Mucosa of descending colon (tissue), 3 donors: ENCODE data around the gene CNTRL. TPM values are rescaled to one million over a fixed set of nuclear protein-coding genes. Genes with fewer than 3 reads are reported as not detected.

ENCODE experiments used
- ATAC-seq: fragments of 200-7000 bp; cut with Tn5 transposase; one replicate; pipeline ENCODE4 v1.9.1; 2020; ENCODE audit warnings: mild to moderate bottlenecking, moderate library complexity
- DNase-seq, 3 donors: peaks; one replicate each; pipeline ENCODE4 v3.0.0-alpha.2; 2020
- H3K36me3 ChIP-seq: fragments of 200-600 bp; one replicate; pipeline ENCODE4 v1.8.0; 2021; ENCODE audit warnings: low read depth, mild to moderate bottlenecking
- H3K4me1 ChIP-seq: fragments of 200-600 bp; one replicate; pipeline ENCODE4 v1.8.0; 2021; ENCODE audit warnings: low read depth, mild to moderate bottlenecking
- H3K4me3 ChIP-seq: fragments of 200-600 bp; one replicate; pipeline ENCODE4 v1.8.0; 2021; ENCODE audit warnings: mild to moderate bottlenecking
- H3K9me3 ChIP-seq: fragments of 200-600 bp; one replicate; pipeline ENCODE4 v1.8.0; 2021; ENCODE audit warnings: mild to moderate bottlenecking
- intact Hi-C, 2 donors: fragments of 100-400 bp; cut with DNase I in 1 of 2; cut with micrococcal nuclease in 1 of 2; formaldehyde crosslinking; loops; one replicate each; pipeline versions ENCODE4 v1.11.0 to v1.11.1; 2022; cut with DNase I, micrococcal nuclease
- total RNA-seq, 3 donors: library from RNA; stranded (reverse); fragmentation: NEBNext Ultra II Directional in 2 of 3; extraction: Animal tissue kit (Norgen Biotek cat#: 25700) in 2 of 3; gene quantifications; one replicate each; pipeline versions ENCODE4 v1.2.1 to v1.2.4, GENCODE V29; 2021 to 2023
- TF ChIP-seq, protein P1 (sequence below): fragments of 200-600 bp; IDR thresholded peaks from one replicate; pipeline ENCODE4 v1.8.0; 2022; ENCODE audit warnings: antibody characterized with exemption, mild to moderate bottlenecking
- donor health status: DM: no; HTN: no; CAD: no; lungs with moderate emphysema.
- donor health status: DM: no; HTN: no; CAD: no.
- donor health status: DM: no; HTN: yes; CAD: no.

The CNTRL gene
- total RNA-seq, 3 donors from 2014 or later = 9.6 to 12.4 (median 9.7) TPM

DNA sequence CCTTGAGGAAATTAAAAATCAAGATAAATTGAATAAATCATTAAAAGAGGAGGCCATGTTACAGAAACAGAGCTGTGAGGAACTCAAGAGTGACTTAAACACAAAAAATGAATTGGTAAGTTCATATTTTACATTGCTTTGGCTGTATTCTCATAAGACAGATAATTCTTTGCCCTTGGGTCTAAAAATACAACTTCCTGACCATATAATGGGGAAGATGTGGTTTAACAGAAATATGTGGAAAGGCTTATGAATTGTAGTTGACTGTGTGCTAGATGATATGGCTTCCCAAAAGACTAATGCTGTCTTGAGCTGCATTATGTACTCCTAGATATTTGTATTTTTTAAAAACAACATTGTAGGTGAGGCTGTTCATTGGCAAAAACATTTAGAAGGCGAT is 33.1 kb downstream of the CNTRL start:
- DNase-seq (no peak), ATAC-seq (no peak)
- Histone ChIP-seq H3K36me3 (no peaks in the 10 kb centered on the region), H3K4me1 (no peaks in the 10 kb centered on the region), H3K9me3 (no peaks in the 10 kb centered on the region), H3K4me3 (no peak overlapping the region)
- intact Hi-C loops = no loop called here
- TF ChIP-seq, protein P1, sequence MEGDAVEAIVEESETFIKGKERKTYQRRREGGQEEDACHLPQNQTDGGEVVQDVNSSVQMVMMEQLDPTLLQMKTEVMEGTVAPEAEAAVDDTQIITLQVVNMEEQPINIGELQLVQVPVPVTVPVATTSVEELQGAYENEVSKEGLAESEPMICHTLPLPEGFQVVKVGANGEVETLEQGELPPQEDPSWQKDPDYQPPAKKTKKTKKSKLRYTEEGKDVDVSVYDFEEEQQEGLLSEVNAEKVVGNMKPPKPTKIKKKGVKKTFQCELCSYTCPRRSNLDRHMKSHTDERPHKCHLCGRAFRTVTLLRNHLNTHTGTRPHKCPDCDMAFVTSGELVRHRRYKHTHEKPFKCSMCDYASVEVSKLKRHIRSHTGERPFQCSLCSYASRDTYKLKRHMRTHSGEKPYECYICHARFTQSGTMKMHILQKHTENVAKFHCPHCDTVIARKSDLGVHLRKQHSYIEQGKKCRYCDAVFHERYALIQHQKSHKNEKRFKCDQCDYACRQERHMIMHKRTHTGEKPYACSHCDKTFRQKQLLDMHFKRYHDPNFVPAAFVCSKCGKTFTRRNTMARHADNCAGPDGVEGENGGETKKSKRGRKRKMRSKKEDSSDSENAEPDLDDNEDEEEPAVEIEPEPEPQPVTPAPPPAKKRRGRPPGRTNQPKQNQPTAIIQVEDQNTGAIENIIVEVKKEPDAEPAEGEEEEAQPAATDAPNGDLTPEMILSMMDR = no peak

DNA sequence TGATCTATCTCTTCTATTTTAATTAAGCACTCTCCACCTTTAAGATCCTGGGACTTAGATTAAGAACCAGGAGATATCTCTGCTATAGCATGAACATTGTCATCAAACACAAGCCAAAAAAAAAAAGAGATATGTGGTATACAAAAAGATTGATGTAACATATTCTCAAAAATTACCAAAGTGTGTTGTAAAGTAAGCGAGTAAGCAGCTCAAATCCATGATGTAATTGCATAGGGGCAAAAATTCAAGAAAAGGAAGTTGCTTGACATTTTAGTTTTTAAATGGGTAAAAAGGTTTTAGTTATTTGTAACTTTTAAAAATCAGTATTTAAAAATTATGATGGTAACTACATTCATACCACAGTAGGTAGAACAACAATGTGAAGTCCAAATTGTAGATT is 40.7 kb downstream of the CNTRL start:
- DNase-seq = no peak
- no peak overlapping the region for H3K4me3 ChIP-seq
- no peaks in the 10 kb centered on the region for H3K4me1 ChIP-seq
- TF ChIP-seq, protein P1 = no peak
- no peak for ATAC-seq
- H3K36me3 ChIP-seq = no peaks in the 10 kb centered on the region
- H3K9me3 ChIP-seq = no peaks in the 10 kb centered on the region
- intact Hi-C loops = no loop called here

DNA sequence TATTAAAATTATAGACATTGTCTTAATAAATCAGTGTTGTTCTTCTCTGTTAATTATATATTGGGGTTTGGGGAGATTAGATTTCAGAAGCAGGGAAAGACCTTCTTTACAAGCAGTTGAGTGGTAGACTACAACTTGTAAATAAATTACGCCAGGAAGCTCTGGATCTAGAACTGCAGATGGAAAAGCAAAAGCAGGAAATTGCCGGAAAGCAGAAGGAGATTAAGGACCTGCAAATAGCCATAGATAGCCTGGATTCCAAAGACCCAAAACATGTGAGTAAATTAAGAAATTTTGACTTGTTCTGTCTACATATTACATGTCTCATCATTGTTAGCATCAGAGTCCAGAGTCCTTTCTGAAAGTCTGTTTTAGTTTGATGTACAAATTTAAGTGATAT is 43.5 kb downstream of the CNTRL start:
- intact Hi-C loops = no loop called here
- TF ChIP-seq, protein P1 = no peak
- DNase-seq (no peak), ATAC-seq (no peak)
- Histone ChIP-seq H3K4me3 (no peak overlapping the region), H3K4me1 (no peaks in the 10 kb centered on the region), H3K9me3 (no peaks in the 10 kb centered on the region), H3K36me3 (no peaks in the 10 kb centered on the region)

DNA sequence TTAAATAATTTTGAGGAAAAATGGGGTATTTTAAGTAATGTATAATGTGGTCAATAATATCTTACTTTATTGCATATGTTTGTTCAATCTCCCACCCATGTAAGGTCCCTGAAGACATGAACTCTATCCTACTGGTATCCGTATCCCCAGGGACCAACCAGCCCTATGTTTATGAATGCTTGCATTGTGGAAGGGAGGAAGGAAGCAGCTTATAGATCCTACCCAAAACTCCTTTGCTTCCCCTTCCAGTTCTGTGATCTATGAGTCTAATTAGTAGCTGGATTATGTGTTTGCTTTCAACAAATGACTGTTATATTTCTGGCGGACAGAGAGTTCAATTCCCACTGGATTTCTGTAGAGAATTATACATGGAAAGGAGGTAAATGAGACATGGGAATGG is 45.6 kb downstream of the CNTRL start:
- DNase-seq (no peak), ATAC-seq (no peak)
- Histone ChIP-seq H3K9me3 (no peaks in the 10 kb centered on the region), H3K4me1 (no peaks in the 10 kb centered on the region), H3K4me3 (no peak overlapping the region), H3K36me3 (no peaks in the 10 kb centered on the region)
- TF ChIP-seq, protein P1 = no peak
- intact Hi-C loops = no loop called here

DNA sequence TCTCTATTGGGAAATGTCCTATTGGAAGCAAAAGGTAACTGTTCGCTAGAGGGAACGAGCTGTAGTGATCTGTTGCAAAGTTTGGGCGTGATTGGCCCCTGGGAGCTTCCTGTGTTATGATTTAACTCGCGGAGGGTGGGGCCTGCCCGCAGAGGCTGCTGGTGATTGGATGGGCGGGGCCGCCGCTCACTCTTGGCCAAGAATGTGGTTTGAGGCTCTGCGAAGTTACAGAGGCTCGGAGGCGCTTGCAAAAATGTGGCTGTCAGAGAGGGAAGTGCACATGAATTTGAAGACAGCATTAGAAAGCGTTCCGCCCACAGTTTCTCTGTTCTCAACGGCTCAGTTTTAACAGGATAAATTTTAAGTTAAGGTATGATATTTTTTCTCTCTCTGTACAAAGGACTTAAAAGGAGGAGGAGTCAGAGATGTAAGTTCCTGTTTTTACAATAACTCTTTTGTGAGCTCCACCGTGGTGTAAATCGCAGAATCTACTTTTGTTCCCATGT is 46.9 kb downstream of the CNTRL start:
- intact Hi-C loops = no loop called here
- ATAC-seq (peak; percentile 100), DNase-seq (peak; percentile 96 to 99 (median 98))
- peak overlapping the region; percentile 15 for H3K4me3 ChIP-seq
- H3K9me3 ChIP-seq = no peaks in the 10 kb centered on the region
- TF ChIP-seq, protein P1 = peak; percentile 30
- no peaks in the 10 kb centered on the region for H3K36me3 ChIP-seq
- H3K4me1 ChIP-seq = no peaks in the 10 kb centered on the region
